ENCODE measurements around the gene FAM185A. TPM values are rescaled to one million over a fixed set of nuclear protein-coding genes. Genes with fewer than 3 reads are reported as not detected.

Gene FAM185A
- total and polyA plus RNA-seq, 2 donors (not counting 1 experiment from before 2014, with no cell fraction given), result 5.9 to 11.8 TPM

- Histone ChIP-seq H3K79me2 (ENCODE audit: control insufficient read depth, insufficient read depth, low read length) (no peaks in the 10 kb centered on the region), H3K36me3 (replicated peaks in 1 of 2; ENCODE audit: control extremely low read depth in 1 of 2, control insufficient read depth in 1 of 2, extremely low read depth in 1 of 2, insufficient read depth in 2 of 2, low read length in 1 of 2) (no peaks in the 10 kb centered on the region), H3K27me3 (replicated peaks in 1 of 4; ENCODE audit: control extremely low read depth in 1 of 4, control insufficient read depth in 3 of 4, insufficient read depth in 4 of 4, low read length in 3 of 4) (no peaks in the 10 kb centered on the region), H3K4me1 (ENCODE audit: control insufficient read depth in 2 of 2, insufficient read depth in 2 of 2, low read length in 2 of 2) (no peaks in the 10 kb centered on the region), H3K4me3 (ENCODE audit: control extremely low read depth in 1 of 5, extremely low read depth in 1 of 5, insufficient read depth in 1 of 5, low read depth in 2 of 5, low read length in 4 of 5) (no peak overlapping the region), H3K4me2 (replicated peaks; ENCODE audit: low read depth, low read length, poor library complexity, severe bottlenecking) (no peak overlapping the region), H3K9me3 (ENCODE audit: control extremely low read depth in 1 of 3, control insufficient read depth in 2 of 3, insufficient read depth in 1 of 3, low read length in 2 of 3) (no peaks in the 10 kb centered on the region), H3K9ac (ENCODE audit: low read length) (no peak overlapping the region), H3K27ac (ENCODE audit: low read length in 2 of 2) (no peak overlapping the region), H4K20me1 (ENCODE audit: control insufficient read depth, insufficient read depth, low read length, poor library complexity, severe bottlenecking) (no peaks in the 10 kb centered on the region), H2AFZ (ENCODE audit: insufficient read depth, low read depth, low read length, poor library complexity, severe bottlenecking) (no peak overlapping the region)
- intact Hi-C loops (cut with micrococcal nuclease), result no loop called here
- Mint-ChIP-seq H3K27me3 (no peaks in the 10 kb centered on the region), H3K9me3 (ENCODE audit: insufficient read depth) (no peaks in the 10 kb centered on the region), H3K4me1 (no peaks in the 10 kb centered on the region), H3K4me3 (no peak overlapping the region), H3K27ac (no peak overlapping the region)
- no peak for ATAC-seq (ENCODE audit: low read depth)
- TF ChIP-seq EZH2 (IDR thresholded peaks at IDR 0.05; ENCODE audit: borderline replicate concordance, insufficient read depth, low read depth, low read length, poor library complexity, severe bottlenecking), result no peak
- TF ChIP-seq CTCF (IDR thresholded peaks at IDR 0.05), result no peak
- no CpG with 5 or more reads among the region's 3 CpGs for WGBS (ENCODE audit: insufficient coverage)
- POLR2A ChIA-PET, result no interaction called here
- CTCF ChIA-PET, result interaction anchor here (1.1 kb wide), 1 partner anchor 222 kb away, joined by 3 read pairs; no protein-coding TSS in a partner anchor
- no peak for DNase-seq
Measured at GRCh38 chr7:102840404-102840803, 91.6 kb downstream of the FAM185A start.

GRCh38 chr7:102841290-102841689 is 92.5 kb downstream of the FAM185A start:
- WGBS (ENCODE audit: insufficient coverage), result 100% methylated on average over 1 of the region's 2 CpGs
- no peak overlapping the region for H3K4me3 Mint-ChIP-seq
- no peaks in the 10 kb centered on the region for H3K9me3 ChIP-seq (ENCODE audit: control extremely low read depth in 1 of 3, control insufficient read depth in 2 of 3, insufficient read depth in 1 of 3, low read length in 2 of 3)
- no peaks in the 10 kb centered on the region for H3K27me3 ChIP-seq (replicated peaks in 1 of 4; ENCODE audit: control extremely low read depth in 1 of 4, control insufficient read depth in 3 of 4, insufficient read depth in 4 of 4, low read length in 3 of 4)
- H3K4me2 ChIP-seq (replicated peaks; ENCODE audit: low read depth, low read length, poor library complexity, severe bottlenecking), result no peak overlapping the region
- H4K20me1 ChIP-seq (ENCODE audit: control insufficient read depth, insufficient read depth, low read length, poor library complexity, severe bottlenecking), result no peaks in the 10 kb centered on the region
- H3K4me1 ChIP-seq (ENCODE audit: control insufficient read depth in 2 of 2, insufficient read depth in 2 of 2, low read length in 2 of 2), result no peaks in the 10 kb centered on the region
- H3K27ac Mint-ChIP-seq, result no peak overlapping the region
- no peak overlapping the region for H3K27ac ChIP-seq (ENCODE audit: low read length in 2 of 2)
- TF ChIP-seq CTCF (IDR thresholded peaks at IDR 0.05), result no peak
- no peak for TF ChIP-seq EZH2 (IDR thresholded peaks at IDR 0.05; ENCODE audit: borderline replicate concordance, insufficient read depth, low read depth, low read length, poor library complexity, severe bottlenecking)
- intact Hi-C loops (cut with micrococcal nuclease), result no loop called here
- no peak overlapping the region for H3K9ac ChIP-seq (ENCODE audit: low read length)
- no peak overlapping the region for H2AFZ ChIP-seq (ENCODE audit: insufficient read depth, low read depth, low read length, poor library complexity, severe bottlenecking)
- H3K4me3 ChIP-seq (ENCODE audit: control extremely low read depth in 1 of 5, extremely low read depth in 1 of 5, insufficient read depth in 1 of 5, low read depth in 2 of 5, low read length in 4 of 5), result no peak overlapping the region
- no peaks in the 10 kb centered on the region for H3K4me1 Mint-ChIP-seq
- no peaks in the 10 kb centered on the region for H3K79me2 ChIP-seq (ENCODE audit: control insufficient read depth, insufficient read depth, low read length)
- ATAC-seq (ENCODE audit: low read depth) (no peak), DNase-seq (no peak)
- POLR2A ChIA-PET, result no interaction called here
- no peaks in the 10 kb centered on the region for H3K27me3 Mint-ChIP-seq
- CTCF ChIA-PET, result interaction anchor here (1.1 kb wide), 1 partner anchor 221 kb away, joined by 3 read pairs; no protein-coding TSS in a partner anchor
- no peaks in the 10 kb centered on the region for H3K36me3 ChIP-seq (replicated peaks in 1 of 2; ENCODE audit: control extremely low read depth in 1 of 2, control insufficient read depth in 1 of 2, extremely low read depth in 1 of 2, insufficient read depth in 2 of 2, low read length in 1 of 2)
- no peaks in the 10 kb centered on the region for H3K9me3 Mint-ChIP-seq (ENCODE audit: insufficient read depth)
